Hepatocyte (in vitro differentiated cells): ENCODE data around the gene SLC35G1. TPM values are rescaled to one million over a fixed set of nuclear protein-coding genes. Genes with fewer than 3 reads are reported as not detected.

Experiments
- DNase-seq: peaks from one replicate; pipeline ENCODE4 v3.0.0-alpha.2; 2016; ENCODE audit warnings: low spot score
- H2AFZ ChIP-seq: fragments of 200-600 bp; sonication (generic); 2 replicates; pipeline ENCODE4 v1.6.0; 2016; ENCODE audit warnings: antibody characterized with exemption, mild to moderate bottlenecking
- H3K27ac ChIP-seq: fragments of 200-600 bp; sonication (generic); 2 replicates; pipeline ENCODE4 v1.5.1; 2016; ENCODE audit warnings: mild to moderate bottlenecking
- H3K27me3 ChIP-seq: fragments of 200-600 bp; sonication (generic); 2 replicates; pipeline ENCODE4 v1.6.1; 2016
- H3K36me3 ChIP-seq: fragments of 200-600 bp; sonication (generic); replicated peaks from 2 replicates; pipeline ENCODE4 v1.5.1; 2016; ENCODE audit warnings: low read depth; ENCODE audit not compliant: insufficient read depth
- H3K4me1 ChIP-seq: fragments of 200-600 bp; sonication (generic); 2 replicates; pipeline ENCODE4 v1.5.1; 2016; ENCODE audit warnings: mild to moderate bottlenecking, moderate library complexity; ENCODE audit not compliant: insufficient read depth
- H3K4me2 ChIP-seq: fragments of 200-600 bp; sonication (generic); 2 replicates; pipeline ENCODE4 v1.6.0; 2016
- H3K4me3 ChIP-seq: fragments of 200-600 bp; sonication (generic); 2 replicates; pipeline ENCODE4 v1.5.1; 2016; ENCODE audit warnings: mild to moderate bottlenecking
- H3K79me2 ChIP-seq: fragments of 200-600 bp; sonication (generic); 2 replicates; pipeline ENCODE4 v1.6.0; 2017; ENCODE audit warnings: mild to moderate bottlenecking
- H3K9me2 ChIP-seq: fragments of 200-600 bp; sonication (generic); replicated peaks from 2 replicates; pipeline ENCODE4 v1.6.0; 2017; ENCODE audit warnings: mild to moderate bottlenecking; ENCODE audit not compliant: insufficient read depth
- H3K9me3 ChIP-seq: fragments of 200-600 bp; sonication (generic); 2 replicates; pipeline ENCODE4 v1.5.1; 2016; ENCODE audit warnings: low read depth, mild to moderate bottlenecking
- H4K20me1 ChIP-seq: fragments of 200-600 bp; sonication (generic); 2 replicates; pipeline ENCODE4 v1.6.0; 2016; ENCODE audit warnings: mild to moderate bottlenecking; ENCODE audit not compliant: insufficient read depth, poor library complexity, severe bottlenecking
- EZH2 ChIP-seq: fragments of 200-600 bp; sonication (generic); IDR thresholded peaks from 2 replicates; pipeline ENCODE4 v1.6.1; 2016; ENCODE audit warnings: antibody characterized with exemption, mild to moderate bottlenecking, borderline replicate concordance
- EZH2phosphoT487 ChIP-seq: fragments of 200-600 bp; sonication (generic); IDR thresholded peaks from one replicate; pipeline ENCODE4 v1.6.1; 2018; ENCODE audit warnings: antibody characterized with exemption, mild to moderate bottlenecking, low read depth, moderate library complexity; ENCODE audit not compliant: unreplicated experiment, severe bottlenecking
- WGBS: methylation state at CpG from one replicate; pipeline ENCODE4 v1.1.6; 2016; ENCODE audit warnings: low lambda C conversion rate; ENCODE audit errors: missing lambda C conversion rate; 5-methylcytosine and 5-hydroxymethylcytosine counted together
- polyA plus RNA-seq: library from polyadenylated mRNA; unstranded; fragments of >200 nt; fragmentation: Nextera tagmentation; extraction: Ambion mirVana; gene quantifications from 2 replicates; pipeline ENCODE4 v1.2.1, GENCODE V29; 2016
- total RNA-seq: library from RNA; depleted of rRNA; stranded (reverse); fragments of >200 nt; gene quantifications from 2 replicates; pipeline ENCODE4 v1.2.3, GENCODE V29; 2014
- TF ChIP-seq, protein P1 (sequence below): fragments of 200-600 bp; sonication (generic); IDR thresholded peaks from 2 replicates; pipeline ENCODE4 v1.5.1; 2016; ENCODE audit warnings: antibody characterized with exemption, mild to moderate bottlenecking; ENCODE audit not compliant: poor library complexity

Gene SLC35G1
- total and polyA plus RNA-seq, 2 experiments from 2014 or later: 12.7 to 19.1 TPM

DNA sequence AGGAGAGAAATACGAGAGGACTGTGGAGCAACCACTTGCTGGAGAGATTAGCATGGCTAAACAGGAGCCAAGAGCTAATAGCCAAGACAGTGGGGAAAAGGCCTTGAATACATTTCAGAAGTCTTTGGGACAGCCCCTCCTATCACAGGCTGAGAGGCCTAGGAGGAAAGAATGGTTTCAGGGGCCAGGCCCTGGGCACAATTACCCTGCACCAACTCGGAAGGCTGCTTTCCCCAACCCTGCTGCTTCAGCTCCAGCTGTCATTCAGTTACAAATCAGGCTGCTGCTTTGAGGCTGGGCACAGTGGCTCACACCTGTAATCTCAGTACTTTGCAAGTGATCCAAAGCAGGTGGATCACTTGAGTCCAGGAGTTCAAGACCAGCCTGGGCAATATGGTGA, 32.0 kb upstream of the SLC35G1 start:
- WGBS: 98% methylated on average over 2 of the region's 2 CpGs
- TF ChIP-seq EZH2phosphoT487 (no peak), EZH2 (no peak)

DNA sequence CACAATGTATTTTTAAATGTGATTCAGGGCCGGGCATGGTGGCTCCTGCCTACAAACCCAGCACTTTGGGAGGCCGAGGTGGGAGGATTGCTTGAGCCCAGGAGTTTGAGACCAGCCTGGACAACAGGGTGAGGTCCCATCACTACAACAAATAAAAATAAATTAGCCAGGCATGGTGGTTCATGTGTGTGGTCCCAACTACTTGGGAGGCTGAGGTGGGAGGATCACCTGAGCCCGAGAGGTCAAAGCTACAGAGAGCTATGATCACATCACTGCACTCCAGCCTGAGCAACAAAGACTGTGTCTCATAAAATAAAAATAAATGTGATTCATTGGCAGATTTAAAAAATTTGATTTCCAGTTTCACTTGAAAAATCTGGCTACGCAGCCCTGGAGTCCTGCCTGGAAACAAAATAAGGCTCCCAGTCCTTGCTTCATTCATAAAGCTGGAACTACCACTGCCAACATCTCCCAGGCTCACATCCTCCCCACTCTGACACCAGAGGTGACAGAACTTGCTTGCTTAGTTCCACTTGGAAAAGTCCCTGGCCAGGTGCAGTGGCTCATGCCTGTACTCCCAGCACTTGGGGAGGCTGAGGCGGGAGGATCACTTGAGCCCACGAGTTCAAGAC, 27.9 kb upstream of the SLC35G1 start:
- H3K4me1 ChIP-seq: peaks cover 4% of the 10 kb centered on the region
- no peak overlapping the region for H3K4me2 ChIP-seq
- H3K9me3 ChIP-seq: no peaks in the 10 kb centered on the region
- H2AFZ ChIP-seq: no peak overlapping the region
- H3K4me3 ChIP-seq: no peak overlapping the region
- TF ChIP-seq EZH2: no peak
- TF ChIP-seq EZH2phosphoT487: no peak
- TF ChIP-seq, protein P1, sequence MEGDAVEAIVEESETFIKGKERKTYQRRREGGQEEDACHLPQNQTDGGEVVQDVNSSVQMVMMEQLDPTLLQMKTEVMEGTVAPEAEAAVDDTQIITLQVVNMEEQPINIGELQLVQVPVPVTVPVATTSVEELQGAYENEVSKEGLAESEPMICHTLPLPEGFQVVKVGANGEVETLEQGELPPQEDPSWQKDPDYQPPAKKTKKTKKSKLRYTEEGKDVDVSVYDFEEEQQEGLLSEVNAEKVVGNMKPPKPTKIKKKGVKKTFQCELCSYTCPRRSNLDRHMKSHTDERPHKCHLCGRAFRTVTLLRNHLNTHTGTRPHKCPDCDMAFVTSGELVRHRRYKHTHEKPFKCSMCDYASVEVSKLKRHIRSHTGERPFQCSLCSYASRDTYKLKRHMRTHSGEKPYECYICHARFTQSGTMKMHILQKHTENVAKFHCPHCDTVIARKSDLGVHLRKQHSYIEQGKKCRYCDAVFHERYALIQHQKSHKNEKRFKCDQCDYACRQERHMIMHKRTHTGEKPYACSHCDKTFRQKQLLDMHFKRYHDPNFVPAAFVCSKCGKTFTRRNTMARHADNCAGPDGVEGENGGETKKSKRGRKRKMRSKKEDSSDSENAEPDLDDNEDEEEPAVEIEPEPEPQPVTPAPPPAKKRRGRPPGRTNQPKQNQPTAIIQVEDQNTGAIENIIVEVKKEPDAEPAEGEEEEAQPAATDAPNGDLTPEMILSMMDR: no peak
- DNase-seq: no peak
- H4K20me1 ChIP-seq: no peaks in the 10 kb centered on the region
- no peaks in the 10 kb centered on the region for H3K9me2 ChIP-seq
- no peak overlapping the region for H3K27ac ChIP-seq
- no peaks in the 10 kb centered on the region for H3K79me2 ChIP-seq
- no peaks in the 10 kb centered on the region for H3K27me3 ChIP-seq
- 95% methylated on average over 6 of the region's 6 CpGs for WGBS
- no peaks in the 10 kb centered on the region for H3K36me3 ChIP-seq

More for the DNA sequence above, 32.0 kb upstream of the SLC35G1 start:
- no peaks in the 10 kb centered on the region for H3K27me3 ChIP-seq
- peaks cover 7% of the 10 kb centered on the region for H3K4me1 ChIP-seq
- no peaks in the 10 kb centered on the region for H3K79me2 ChIP-seq
- no peak overlapping the region for H3K27ac ChIP-seq
- no peak overlapping the region for H3K4me3 ChIP-seq
- no peaks in the 10 kb centered on the region for H4K20me1 ChIP-seq
- H3K9me3 ChIP-seq: no peaks in the 10 kb centered on the region
- H3K9me2 ChIP-seq: no peaks in the 10 kb centered on the region
- H2AFZ ChIP-seq: no peak overlapping the region
- no peak overlapping the region for H3K4me2 ChIP-seq
- DNase-seq: no peak
- no peaks in the 10 kb centered on the region for H3K36me3 ChIP-seq

GRCh38 chr10:93867525-93867924, 26.3 kb upstream of the SLC35G1 start:
- H4K20me1 ChIP-seq: no peaks in the 10 kb centered on the region

DNA sequence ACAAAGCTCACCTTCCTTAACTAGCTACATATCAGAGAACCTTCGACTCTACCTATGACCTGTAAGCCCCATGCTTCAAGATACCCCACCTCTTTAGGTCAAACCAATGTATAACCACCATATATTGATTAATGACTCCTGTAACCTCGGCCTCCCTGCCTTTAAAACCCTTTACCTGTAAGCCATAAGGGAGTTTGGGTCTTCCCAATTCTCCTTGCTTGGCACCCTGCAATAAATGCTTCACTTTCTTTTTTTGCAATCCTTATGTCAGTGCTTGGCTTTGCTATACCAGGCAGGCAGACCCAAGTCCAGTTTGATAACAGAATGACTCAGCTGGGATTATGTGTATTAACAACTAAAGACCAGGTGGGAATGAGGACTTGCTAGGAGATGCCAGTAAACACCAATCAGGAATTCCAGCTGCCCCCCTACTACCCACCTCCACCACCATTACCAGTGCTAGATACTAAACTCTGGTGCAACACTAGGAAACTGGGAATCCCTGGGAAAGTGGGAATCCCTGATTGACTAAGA, 22.0 kb upstream of the SLC35G1 start:
- no peak overlapping the region for H2AFZ ChIP-seq
- peak; percentile 50 for DNase-seq
- no peaks in the 10 kb centered on the region for H3K27me3 ChIP-seq
- peaks cover 24% of the 10 kb centered on the region for H3K4me1 ChIP-seq
- peak overlapping the region; percentile 82 for H3K27ac ChIP-seq
- H4K20me1 ChIP-seq: no peaks in the 10 kb centered on the region
- H3K36me3 ChIP-seq: no peaks in the 10 kb centered on the region
- WGBS: 53% methylated on average over 2 of the region's 2 CpGs
- H3K9me2 ChIP-seq: no peaks in the 10 kb centered on the region
- no peaks in the 10 kb centered on the region for H3K9me3 ChIP-seq
- no peaks in the 10 kb centered on the region for H3K79me2 ChIP-seq
- TF ChIP-seq, protein P1: no peak
- no peak for TF ChIP-seq EZH2
- TF ChIP-seq EZH2phosphoT487: no peak
- H3K4me3 ChIP-seq: no peak overlapping the region
- H3K4me2 ChIP-seq: peak overlapping the region; percentile 21

More at GRCh38 chr10:93867525-93867924, 26.3 kb upstream of the SLC35G1 start:
- Histone ChIP-seq H3K36me3 (no peaks in the 10 kb centered on the region), H3K27ac (no peak overlapping the region), H3K4me1 (peaks cover 9% of the 10 kb centered on the region), H3K27me3 (no peaks in the 10 kb centered on the region), H2AFZ (no peak overlapping the region), H3K79me2 (no peaks in the 10 kb centered on the region), H3K4me2 (no peak overlapping the region), H3K9me2 (no peaks in the 10 kb centered on the region), H3K9me3 (no peaks in the 10 kb centered on the region), H3K4me3 (no peak overlapping the region)
- WGBS: 75% methylated on average over 1 of the region's 1 CpG
- no peak for DNase-seq
- TF ChIP-seq EZH2: no peak
- no peak for TF ChIP-seq EZH2phosphoT487
